OCI-LY1 (cell line): Measurements from ENCODE around the gene CREB5.
A peak's percentile ranks its signal among the peaks of the same experiment; 100 is the strongest.

Experiments used
- H2AFZ ChIP-seq: fragments of 200-600 bp; sonication (generic), shearing (Covaris generic); 2 replicates; pipeline ENCODE4 v1.6.0; 2014; ENCODE audit warnings: antibody characterized with exemption, mild to moderate bottlenecking, low read length
- H3F3A ChIP-seq: fragments of 200-600 bp; sonication (generic), shearing (Covaris generic); 2 replicates; pipeline ENCODE4 v1.6.0; 2014; ENCODE audit warnings: mild to moderate bottlenecking, antibody characterized with exemption, low read length, moderate library complexity; ENCODE audit not compliant: insufficient read depth
- H3K27ac ChIP-seq: fragments of 200-600 bp; sonication (generic); 2 replicates; pipeline ENCODE4 v1.5.1; 2014; ENCODE audit warnings: low read length, mixed run types, mild to moderate bottlenecking, low read depth; ENCODE audit not compliant: poor library complexity, severe bottlenecking
- H3K27me3 ChIP-seq: fragments of 200-600 bp; sonication (generic); 2 replicates; pipeline ENCODE4 v1.6.0; 2014; ENCODE audit warnings: antibody characterized with exemption, mild to moderate bottlenecking, low read length, moderate library complexity; ENCODE audit not compliant: insufficient read depth
- H3K36me3 ChIP-seq: fragments of 200-600 bp; sonication (generic); 2 replicates; pipeline ENCODE4 v1.6.1; 2014; ENCODE audit warnings: mild to moderate bottlenecking, antibody characterized with exemption, low read length, moderate library complexity, mixed read lengths; ENCODE audit not compliant: insufficient read depth
- H3K4me1 ChIP-seq: fragments of 200-600 bp; sonication (generic); 2 replicates; pipeline ENCODE4 v1.5.1; 2014; ENCODE audit warnings: mild to moderate bottlenecking, low read length, moderate library complexity; ENCODE audit not compliant: insufficient read depth, severe bottlenecking
- H3K4me2 ChIP-seq: fragments of 200-600 bp; sonication (generic), shearing (Covaris generic); 2 replicates; pipeline ENCODE4 v1.6.1; 2014; ENCODE audit warnings: low read length
- H3K4me3 ChIP-seq: fragments of 200-600 bp; sonication (generic); 2 replicates; pipeline ENCODE4 v1.5.1; 2014; ENCODE audit warnings: low read length, low read depth, mild to moderate bottlenecking, mixed read lengths; ENCODE audit not compliant: poor library complexity, severe bottlenecking
- H3K79me2 ChIP-seq: fragments of 200-600 bp; shearing (Covaris generic); 2 replicates; pipeline ENCODE4 v1.6.1; 2016; ENCODE audit warnings: mixed run types, low read length, mixed read lengths; ENCODE audit not compliant: insufficient read depth
- H3K9ac ChIP-seq: fragments of 200-600 bp; sonication (generic), shearing (Covaris generic); 2 replicates; pipeline ENCODE4 v1.6.1; 2014; ENCODE audit warnings: mild to moderate bottlenecking, low read length, mixed read lengths
- H3K9me2 ChIP-seq: fragments of 200-600 bp; sonication (generic), shearing (Covaris generic); 2 replicates; pipeline ENCODE4 v1.6.1; 2014; ENCODE audit warnings: low read depth, mild to moderate bottlenecking, low read length, mixed read lengths
- H3K9me3 ChIP-seq: fragments of 200-600 bp; shearing (Covaris generic); 2 replicates; pipeline ENCODE4 v1.6.1; 2014; ENCODE audit warnings: low read length, mixed read lengths
- H4K20me1 ChIP-seq: fragments of 200-600 bp; sonication (generic), shearing (Covaris generic); 2 replicates; pipeline ENCODE4 v1.6.0; 2016; ENCODE audit warnings: mild to moderate bottlenecking, low read length; ENCODE audit not compliant: insufficient read depth
- EZH2 ChIP-seq: fragments of 200-600 bp; sonication (generic), shearing (Covaris generic); IDR thresholded peaks from 2 replicates; pipeline ENCODE4 v1.8.0; 2017; ENCODE audit warnings: borderline replicate concordance, mixed run types, mild to moderate bottlenecking, antibody characterized with exemption, low read length, moderate library complexity, mixed read lengths
- TF ChIP-seq, protein P1 (sequence below): fragments of 200-600 bp; sonication (generic), shearing (Covaris generic); IDR thresholded peaks from 2 replicates; pipeline ENCODE4 v1.5.1; 2017; ENCODE audit warnings: mild to moderate bottlenecking, antibody characterized with exemption, low read length, moderate library complexity, mixed read lengths

Gene CREB5

DNA sequence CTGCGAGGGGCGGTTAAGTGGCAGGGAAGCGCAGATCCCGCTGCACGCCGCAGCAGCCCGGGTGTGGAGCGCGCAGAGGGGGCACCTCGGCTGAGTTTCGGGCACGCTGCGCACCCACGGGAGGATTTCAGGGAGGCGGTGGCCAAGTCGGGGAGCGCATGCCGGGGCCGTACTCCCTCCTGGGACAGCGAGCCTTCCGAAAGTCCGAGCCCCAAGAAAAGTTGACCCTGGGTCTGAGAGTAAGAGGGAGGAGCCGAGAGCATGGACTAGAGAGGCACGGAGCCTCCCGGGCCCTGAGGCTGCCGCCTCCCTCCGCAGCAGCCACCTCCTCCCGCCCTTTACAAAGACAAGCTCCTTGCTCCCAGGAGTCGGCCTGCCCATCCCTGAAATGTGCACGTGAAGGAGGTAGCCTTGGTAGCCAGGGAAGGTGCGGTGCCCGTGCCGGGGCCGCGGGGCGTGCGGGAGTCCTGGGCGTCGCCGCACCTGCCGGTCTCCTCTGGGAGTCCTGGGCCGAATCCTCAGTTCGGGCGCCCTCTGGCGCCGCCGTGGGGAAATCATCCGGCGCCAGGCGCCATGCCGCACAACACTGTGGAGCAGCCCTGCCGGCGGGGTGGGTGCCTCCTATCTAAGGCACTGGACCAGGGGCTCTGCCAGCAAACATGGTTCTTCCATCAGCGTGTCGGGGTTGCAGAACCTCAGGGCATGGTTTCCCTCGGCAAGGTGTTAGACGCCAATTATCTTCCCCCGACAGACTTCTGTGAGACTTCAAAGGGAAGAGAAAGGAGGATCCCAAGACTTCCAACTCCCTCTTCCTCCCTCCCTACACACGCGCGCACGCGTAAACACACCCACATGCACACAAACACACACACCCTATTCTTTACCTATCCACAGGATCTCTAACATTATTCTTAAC, 441.8 kb downstream of the CREB5 start:
- Histone ChIP-seq H3K9ac (peak overlapping the region; percentile 35; the same call in 1 of the 2 replicates), H3K27me3 (no peaks in the 10 kb centered on the region), H3K9me3 (no peaks in the 10 kb centered on the region), H3K27ac (no peak overlapping the region), H4K20me1 (no peaks in the 10 kb centered on the region), H2AFZ (peak overlapping the region; percentile 44; the same call in 1 of the 2 replicates), H3K9me2 (no peaks in the 10 kb centered on the region), H3K4me1 (peaks cover 12% of the 10 kb centered on the region), H3K36me3 (no peaks in the 10 kb centered on the region), H3K4me2 (peak overlapping the region; percentile 80), H3F3A (no peaks in the 10 kb centered on the region), H3K4me3 (peak overlapping the region; percentile 58), H3K79me2 (no peaks in the 10 kb centered on the region)
- no peak for TF ChIP-seq EZH2
- TF ChIP-seq, protein P1, sequence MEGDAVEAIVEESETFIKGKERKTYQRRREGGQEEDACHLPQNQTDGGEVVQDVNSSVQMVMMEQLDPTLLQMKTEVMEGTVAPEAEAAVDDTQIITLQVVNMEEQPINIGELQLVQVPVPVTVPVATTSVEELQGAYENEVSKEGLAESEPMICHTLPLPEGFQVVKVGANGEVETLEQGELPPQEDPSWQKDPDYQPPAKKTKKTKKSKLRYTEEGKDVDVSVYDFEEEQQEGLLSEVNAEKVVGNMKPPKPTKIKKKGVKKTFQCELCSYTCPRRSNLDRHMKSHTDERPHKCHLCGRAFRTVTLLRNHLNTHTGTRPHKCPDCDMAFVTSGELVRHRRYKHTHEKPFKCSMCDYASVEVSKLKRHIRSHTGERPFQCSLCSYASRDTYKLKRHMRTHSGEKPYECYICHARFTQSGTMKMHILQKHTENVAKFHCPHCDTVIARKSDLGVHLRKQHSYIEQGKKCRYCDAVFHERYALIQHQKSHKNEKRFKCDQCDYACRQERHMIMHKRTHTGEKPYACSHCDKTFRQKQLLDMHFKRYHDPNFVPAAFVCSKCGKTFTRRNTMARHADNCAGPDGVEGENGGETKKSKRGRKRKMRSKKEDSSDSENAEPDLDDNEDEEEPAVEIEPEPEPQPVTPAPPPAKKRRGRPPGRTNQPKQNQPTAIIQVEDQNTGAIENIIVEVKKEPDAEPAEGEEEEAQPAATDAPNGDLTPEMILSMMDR: peak; percentile 97

DNA sequence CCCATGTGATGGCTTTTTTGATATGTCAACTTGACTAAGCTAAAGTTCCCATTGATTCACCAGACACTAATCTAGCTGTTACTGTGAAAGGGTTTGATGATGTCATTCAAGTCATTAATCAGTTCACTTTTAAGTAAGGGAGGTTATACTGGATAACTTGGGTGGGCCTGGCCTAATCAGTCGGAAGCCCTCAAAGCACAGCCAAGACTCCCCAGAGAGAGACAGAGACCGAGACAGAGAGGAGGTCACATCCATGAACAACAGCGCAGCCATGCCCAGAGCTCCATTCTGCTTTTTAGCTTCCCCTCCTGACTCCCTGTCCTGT, 442.4 kb downstream of the CREB5 start:
- no peak for TF ChIP-seq EZH2
- TF ChIP-seq, protein P1: no peak
- Histone ChIP-seq H3K27ac (no peak overlapping the region), H3K9ac (no peak overlapping the region), H3K36me3 (no peaks in the 10 kb centered on the region), H3K27me3 (no peaks in the 10 kb centered on the region), H4K20me1 (no peaks in the 10 kb centered on the region), H3K4me3 (no peak overlapping the region), H3K4me2 (peak overlapping the region; percentile 80), H3K9me3 (no peaks in the 10 kb centered on the region), H3F3A (no peaks in the 10 kb centered on the region), H3K9me2 (no peaks in the 10 kb centered on the region), H3K79me2 (no peaks in the 10 kb centered on the region), H3K4me1 (peaks cover 12% of the 10 kb centered on the region), H2AFZ (no peak overlapping the region)

DNA sequence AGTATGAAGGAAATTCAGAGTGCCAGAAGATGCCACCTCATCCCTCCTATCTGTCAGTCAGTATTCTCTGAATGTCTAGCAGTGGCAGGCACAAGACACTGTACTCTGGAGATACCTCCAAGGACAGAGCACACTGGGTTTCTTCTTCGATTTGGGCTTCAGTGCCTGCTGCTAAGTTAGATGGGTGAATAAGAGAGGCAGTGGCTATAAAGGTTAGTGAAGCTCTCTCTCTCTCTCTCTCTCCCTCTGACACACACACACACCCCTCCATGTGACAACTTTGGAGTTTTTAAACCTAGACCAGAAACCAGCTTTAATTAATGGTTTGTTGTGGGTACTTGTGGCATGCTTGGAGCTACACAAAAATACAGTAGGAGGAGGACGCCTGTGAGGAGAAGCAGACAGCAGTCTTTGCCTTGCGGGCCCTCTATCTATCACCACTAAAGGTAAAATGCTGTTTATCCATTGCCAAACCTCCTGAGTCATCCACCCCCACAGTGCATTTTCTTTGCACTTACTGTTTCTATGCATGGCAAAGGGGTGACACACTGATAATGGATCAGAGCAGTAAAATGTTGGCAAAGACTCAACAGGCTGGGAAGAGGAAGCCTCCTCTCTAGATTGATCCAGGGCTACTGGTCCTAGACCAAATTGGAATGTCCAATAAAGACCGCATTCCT, 443.4 kb downstream of the CREB5 start:
- TF ChIP-seq, protein P1: no peak
- TF ChIP-seq EZH2: no peak
- H3K79me2 ChIP-seq: no peaks in the 10 kb centered on the region
- no peak overlapping the region for H3K27ac ChIP-seq
- H4K20me1 ChIP-seq: no peaks in the 10 kb centered on the region
- no peaks in the 10 kb centered on the region for H3K36me3 ChIP-seq
- H2AFZ ChIP-seq: no peak overlapping the region
- no peak overlapping the region for H3K9ac ChIP-seq
- H3K27me3 ChIP-seq: 0 out of 2 replicates have a peak, but pooled peaks cover 4% of the 10 kb centered on the region
- H3F3A ChIP-seq: no peaks in the 10 kb centered on the region
- no peaks in the 10 kb centered on the region for H3K9me3 ChIP-seq
- no peak overlapping the region for H3K4me3 ChIP-seq
- H3K4me1 ChIP-seq: peaks cover 12% of the 10 kb centered on the region
- no peaks in the 10 kb centered on the region for H3K9me2 ChIP-seq
- no peak overlapping the region for H3K4me2 ChIP-seq
